ENCODE data around the gene KCNC3.
A peak's percentile ranks its signal among the peaks of the same experiment; 100 is the strongest.

KCNC3 gene

GRCh38 chr19:50314724-50315708 lies 14.2 kb downstream of the KCNC3 start:
- 3% methylated on average over 19 of the region's 40 CpGs for WGBS (ENCODE audit: insufficient coverage)
- Histone ChIP-seq H3K27me3 (replicated peaks in 2 of 5; ENCODE audit: control insufficient read depth in 4 of 5, insufficient read depth in 5 of 5, low read length in 4 of 5) (peaks cover 3 to 93% (median 33%) of the 10 kb centered on the region in 5 experiments), H3K36me3 (ENCODE audit: control insufficient read depth in 4 of 4, insufficient read depth in 4 of 4, low read length in 3 of 4) (no peaks in the 10 kb centered on the region), H3K4me3 (ENCODE audit: control insufficient read depth in 1 of 7, extremely low read depth in 1 of 7, insufficient read depth in 4 of 7, low read depth in 2 of 7, low read length in 6 of 7) (no peak overlapping the region), H3K4me1 (ENCODE audit: control extremely low read depth in 1 of 4, control insufficient read depth in 4 of 4, insufficient read depth in 4 of 4, low read length in 3 of 4) (peaks cover 0 to 4% (median 0%) of the 10 kb centered on the region in 4 experiments), H3K9me3 (ENCODE audit: control extremely low read depth in 1 of 5, control insufficient read depth in 4 of 5, insufficient read depth in 2 of 5, low read depth in 1 of 5, low read length in 4 of 5) (peaks cover 0 to 7% (median 1%) of the 10 kb centered on the region in 5 experiments), H3K27ac (ENCODE audit: insufficient read depth in 1 of 2, low read depth in 1 of 2, low read length in 2 of 2, poor library complexity in 1 of 2, severe bottlenecking in 2 of 2) (no peak overlapping the region)
- ChIA-PET CTCF (no interaction called here), POLR2A (no interaction called here)
- no peak for DNase-seq

GRCh38 chr19:50313812-50314536 lies 15.2 kb downstream of the KCNC3 start:
- peaks cover 0 to 7% (median 1%) of the 10 kb centered on the region in 5 experiments for H3K9me3 ChIP-seq (ENCODE audit: control extremely low read depth in 1 of 5, control insufficient read depth in 4 of 5, insufficient read depth in 2 of 5, low read depth in 1 of 5, low read length in 4 of 5)
- H3K4me1 ChIP-seq (ENCODE audit: control extremely low read depth in 1 of 4, control insufficient read depth in 4 of 4, insufficient read depth in 4 of 4, low read length in 3 of 4) = peaks cover 0 to 4% (median 0%) of the 10 kb centered on the region in 4 experiments
- H3K27ac ChIP-seq (ENCODE audit: insufficient read depth in 1 of 2, low read depth in 1 of 2, low read length in 2 of 2, poor library complexity in 1 of 2, severe bottlenecking in 2 of 2) = no peak overlapping the region
- ChIA-PET POLR2A (no interaction called here), CTCF (no interaction called here)
- peaks cover 3 to 96% (median 29%) of the 10 kb centered on the region in 5 experiments for H3K27me3 ChIP-seq (replicated peaks in 2 of 5; ENCODE audit: control insufficient read depth in 4 of 5, insufficient read depth in 5 of 5, low read length in 4 of 5)
- H3K36me3 ChIP-seq (ENCODE audit: control insufficient read depth in 4 of 4, insufficient read depth in 4 of 4, low read length in 3 of 4) = no peaks in the 10 kb centered on the region
- no peak overlapping the region for H3K4me3 ChIP-seq (ENCODE audit: control insufficient read depth in 1 of 7, extremely low read depth in 1 of 7, insufficient read depth in 4 of 7, low read depth in 2 of 7, low read length in 6 of 7)
- WGBS (ENCODE audit: insufficient coverage) = 8% methylated on average over 12 of the region's 20 CpGs
- DNase-seq = no peak

- Histone ChIP-seq H3K4me3 (ENCODE audit: control insufficient read depth in 1 of 7, extremely low read depth in 1 of 7, insufficient read depth in 4 of 7, low read depth in 2 of 7, low read length in 6 of 7) (no peak overlapping the region), H3K4me1 (ENCODE audit: control extremely low read depth in 1 of 4, control insufficient read depth in 4 of 4, insufficient read depth in 4 of 4, low read length in 3 of 4) (peaks cover 0 to 4% (median 0%) of the 10 kb centered on the region in 4 experiments), H3K27ac (ENCODE audit: insufficient read depth in 1 of 2, low read depth in 1 of 2, low read length in 2 of 2, poor library complexity in 1 of 2, severe bottlenecking in 2 of 2) (no peak overlapping the region), H3K27me3 (replicated peaks in 2 of 5; ENCODE audit: control insufficient read depth in 4 of 5, insufficient read depth in 5 of 5, low read length in 4 of 5) (peaks cover 3 to 96% (median 28%) of the 10 kb centered on the region in 5 experiments), H3K36me3 (ENCODE audit: control insufficient read depth in 4 of 4, insufficient read depth in 4 of 4, low read length in 3 of 4) (no peaks in the 10 kb centered on the region), H3K9me3 (ENCODE audit: control extremely low read depth in 1 of 5, control insufficient read depth in 4 of 5, insufficient read depth in 2 of 5, low read depth in 1 of 5, low read length in 4 of 5) (peaks cover 1 to 9% (median 6%) of the 10 kb centered on the region in 5 experiments)
- ChIA-PET CTCF (no interaction called here), POLR2A (no interaction called here)
- WGBS (ENCODE audit: insufficient coverage) = 15% methylated on average over 22 of the region's 27 CpGs
- DNase-seq = no peak
Measured at GRCh38 chr19:50312967-50313811, 16.0 kb downstream of the KCNC3 start.

GRCh38 chr19:50311723-50312635 lies 17.2 kb downstream of the KCNC3 start:
- CTCF ChIA-PET = no interaction called here

GRCh38 chr19:50310759-50311465 lies 18.3 kb downstream of the KCNC3 start:
- WGBS (ENCODE audit: insufficient coverage) = 55% methylated on average over 10 of the region's 10 CpGs
- H3K27me3 ChIP-seq (replicated peaks in 2 of 5; ENCODE audit: control insufficient read depth in 4 of 5, insufficient read depth in 5 of 5, low read length in 4 of 5) = peaks cover 3 to 86% (median 28%) of the 10 kb centered on the region in 5 experiments
- no peak overlapping the region for H3K4me3 ChIP-seq (ENCODE audit: control insufficient read depth in 1 of 7, extremely low read depth in 1 of 7, insufficient read depth in 4 of 7, low read depth in 2 of 7, low read length in 6 of 7)
- ChIA-PET POLR2A (no interaction called here), CTCF (no interaction called here)
- H3K4me1 ChIP-seq (ENCODE audit: control extremely low read depth in 1 of 4, control insufficient read depth in 4 of 4, insufficient read depth in 4 of 4, low read length in 3 of 4) = peaks cover 0 to 3% (median 0%) of the 10 kb centered on the region in 4 experiments
- no peak overlapping the region for H3K27ac ChIP-seq (ENCODE audit: insufficient read depth in 1 of 2, low read depth in 1 of 2, low read length in 2 of 2, poor library complexity in 1 of 2, severe bottlenecking in 2 of 2)
- H3K9me3 ChIP-seq (ENCODE audit: control extremely low read depth in 1 of 5, control insufficient read depth in 4 of 5, insufficient read depth in 2 of 5, low read depth in 1 of 5, low read length in 4 of 5) = peaks cover 1 to 21% (median 10%) of the 10 kb centered on the region in 5 experiments
- DNase-seq = no peak
- no peaks in the 10 kb centered on the region for H3K36me3 ChIP-seq (ENCODE audit: control insufficient read depth in 4 of 4, insufficient read depth in 4 of 4, low read length in 3 of 4)

More at GRCh38 chr19:50311723-50312635, 17.2 kb downstream of the KCNC3 start:
- Histone ChIP-seq H3K9me3 (ENCODE audit: control extremely low read depth in 1 of 5, control insufficient read depth in 4 of 5, insufficient read depth in 2 of 5, low read depth in 1 of 5, low read length in 4 of 5) (peaks cover 1 to 19% (median 10%) of the 10 kb centered on the region in 5 experiments), H3K4me1 (ENCODE audit: control extremely low read depth in 1 of 4, control insufficient read depth in 4 of 4, insufficient read depth in 4 of 4, low read length in 3 of 4) (peaks cover 0 to 4% (median 0%) of the 10 kb centered on the region in 4 experiments), H3K4me3 (ENCODE audit: control insufficient read depth in 1 of 7, extremely low read depth in 1 of 7, insufficient read depth in 4 of 7, low read depth in 2 of 7, low read length in 6 of 7) (no peak overlapping the region), H3K27ac (ENCODE audit: insufficient read depth in 1 of 2, low read depth in 1 of 2, low read length in 2 of 2, poor library complexity in 1 of 2, severe bottlenecking in 2 of 2) (no peak overlapping the region), H3K27me3 (replicated peaks in 2 of 5; ENCODE audit: control insufficient read depth in 4 of 5, insufficient read depth in 5 of 5, low read length in 4 of 5) (peaks cover 3 to 94% (median 28%) of the 10 kb centered on the region in 5 experiments), H3K36me3 (ENCODE audit: control insufficient read depth in 4 of 4, insufficient read depth in 4 of 4, low read length in 3 of 4) (no peaks in the 10 kb centered on the region)
- 19% methylated on average over 6 of the region's 42 CpGs for WGBS (ENCODE audit: insufficient coverage)
- DNase-seq = peak; percentile 20 to 31 (median 23)
- POLR2A ChIA-PET = no interaction called here

All from common myeloid progenitor, CD34-positive (primary cell).